WI38 (cell line): ENCODE measurements around the gene PTCD1.

Source experiments
- H3K4me3 ChIP-seq: 2 replicates; pipeline ENCODE4 v1.5.1; 2011; ENCODE audit warnings: low read depth, mild to moderate bottlenecking, control low read depth, low read length
- CTCF ChIP-seq: IDR thresholded peaks from 2 replicates; pipeline ENCODE4 v1.5.1; 2012; ENCODE audit warnings: low read depth, mild to moderate bottlenecking, control low read depth, low read length

Gene PTCD1

GRCh38 chr7:99469381-99470065 lies 30.9 kb upstream of the PTCD1 start:
- no peak for TF ChIP-seq CTCF
- no peak overlapping the region for H3K4me3 ChIP-seq

- no peak for TF ChIP-seq CTCF
- no peak overlapping the region for H3K4me3 ChIP-seq
Measured at GRCh38 chr7:99468336-99468918, 29.8 kb upstream of the PTCD1 start.

GRCh38 chr7:99465421-99465768 lies 26.8 kb upstream of the PTCD1 start:
- peak overlapping the region; percentile 96 for H3K4me3 ChIP-seq
- TF ChIP-seq CTCF: no peak

- TF ChIP-seq CTCF: no peak
- no peak overlapping the region for H3K4me3 ChIP-seq
Measured at GRCh38 chr7:99461221-99461620, 22.6 kb upstream of the PTCD1 start.

GRCh38 chr7:99460651-99461050 lies 22.1 kb upstream of the PTCD1 start:
- H3K4me3 ChIP-seq: no peak overlapping the region

GRCh38 chr7:99459087-99459486 lies 20.5 kb upstream of the PTCD1 start:
- peak; percentile 25; the same call in 1 of the 2 replicates for TF ChIP-seq CTCF

More at GRCh38 chr7:99460651-99461050, 22.1 kb upstream of the PTCD1 start:
- TF ChIP-seq CTCF: no peak

DNA sequence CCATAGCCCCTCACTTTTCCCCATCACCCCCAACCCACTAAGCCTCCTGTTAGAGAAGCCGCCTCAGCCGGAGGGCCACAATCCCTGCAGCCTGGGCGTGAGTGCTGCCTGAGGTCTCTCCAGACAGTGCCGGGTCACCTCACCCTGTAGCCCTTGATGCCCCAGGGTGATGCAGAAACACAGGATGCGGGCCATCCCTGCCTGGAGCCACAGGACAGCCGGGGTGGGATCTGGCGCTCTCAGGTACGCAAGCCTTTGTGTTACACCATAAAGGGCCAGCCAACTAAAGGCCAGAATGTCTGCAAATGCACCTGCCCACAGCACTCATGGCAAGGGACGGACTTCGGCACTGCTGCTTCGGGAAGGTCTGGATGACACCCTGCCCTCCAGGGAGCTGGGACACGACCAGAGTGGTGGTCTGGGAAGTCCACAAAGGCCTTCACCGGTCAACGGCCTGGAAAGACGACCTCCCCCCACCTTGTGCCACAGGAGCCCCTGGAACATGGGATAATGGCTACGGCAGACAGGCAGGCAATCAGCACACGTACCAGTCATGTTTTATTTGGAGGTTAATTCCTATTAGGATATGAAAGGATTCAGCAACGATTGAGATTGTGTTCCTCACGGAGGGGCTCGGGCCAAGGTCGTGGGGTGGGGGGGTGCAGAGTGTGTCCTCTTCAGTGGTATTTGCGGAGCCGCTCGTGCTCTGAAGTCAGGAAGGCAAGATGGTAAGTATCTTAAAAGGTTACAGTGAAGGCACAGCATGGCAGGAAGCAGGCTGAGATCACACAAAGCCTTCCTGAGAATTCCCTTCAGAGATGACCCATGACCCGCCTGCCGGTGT lies 19.3 kb upstream of the PTCD1 start:
- no peak for TF ChIP-seq CTCF
- no peak overlapping the region for H3K4me3 ChIP-seq

More at GRCh38 chr7:99459087-99459486, 20.5 kb upstream of the PTCD1 start:
- no peak overlapping the region for H3K4me3 ChIP-seq
